PC-9 (cell line): ENCODE results near the gene GPR50. TPM values are rescaled to one million over a fixed set of nuclear protein-coding genes. Genes with fewer than 3 reads are reported as not detected.

Experiments used
- BruUV-seq: library from RNA; stranded (reverse); fragments of 400-500 nt; replicated peaks from 2 replicates; lab custom pipeline; 2021; lab: Mats Ljungman, UMichigan
- CTCF ChIA-PET: fragments of 300-600 bp; sonication (Branson Sonifier 250); formaldehyde crosslinking; loops from one replicate; lab custom pipeline; 2022; ENCODE audit warnings: antibody characterized with exemption; lab: Charles Lee
- POLR2A ChIA-PET: fragments of 300-600 bp; sonication (Branson Sonifier 250); formaldehyde crosslinking; loops from one replicate; lab custom pipeline; 2022; ENCODE audit warnings: antibody characterized with exemption; ENCODE audit not compliant: unreplicated experiment; lab: Charles Lee
- DNase-seq, 2 experiments: peaks; one replicate each; pipeline versions ENCODE4 v3.0.0 to v3.0.0-alpha.2; 2015 to 2022; ENCODE audit warnings: mixed read lengths in 1 of 2
- H2AFZ ChIP-seq: fragments of 200-600 bp; sonication (generic); 2 replicates; pipeline ENCODE4 v1.8.1; 2017; ENCODE audit warnings: antibody characterized with exemption
- H3F3A ChIP-seq: fragments of 200-600 bp; sonication (generic); 2 replicates; pipeline ENCODE4 v1.8.1; 2017; ENCODE audit warnings: antibody characterized with exemption, mild to moderate bottlenecking, low read depth; ENCODE audit not compliant: insufficient read depth
- H3K27ac ChIP-seq: fragments of 200-600 bp; sonication (generic); 2 replicates; pipeline ENCODE4 v1.6.1; 2016; ENCODE audit warnings: mixed run types
- H3K27me3 ChIP-seq: fragments of 200-600 bp; sonication (generic); 2 replicates; pipeline ENCODE4 v1.6.1; 2016; ENCODE audit warnings: low read depth, mixed run types; ENCODE audit not compliant: insufficient read depth
- H3K36me3 ChIP-seq: fragments of 200-600 bp; sonication (generic); 2 replicates; pipeline ENCODE4 v1.6.1; 2016; ENCODE audit warnings: low read depth, mixed run types
- H3K4me1 ChIP-seq: fragments of 200-600 bp; sonication (generic); replicated peaks from 2 replicates; pipeline ENCODE4 v1.6.1; 2016; ENCODE audit warnings: mixed run types; ENCODE audit not compliant: insufficient read depth
- H3K4me2 ChIP-seq: fragments of 200-600 bp; sonication (generic); 2 replicates; pipeline ENCODE4 v1.6.1; 2017; ENCODE audit warnings: mixed run types
- H3K4me3 ChIP-seq: fragments of 200-600 bp; sonication (generic); 2 replicates; pipeline ENCODE4 v1.6.1; 2016; ENCODE audit warnings: mixed run types
- H3K79me2 ChIP-seq: fragments of 200-600 bp; sonication (generic); 2 replicates; pipeline ENCODE4 v1.6.1; 2017; ENCODE audit warnings: low read depth, mixed run types
- H3K9me2 ChIP-seq: fragments of 200-600 bp; sonication (generic); 2 replicates; pipeline ENCODE4 v1.8.1; 2017; ENCODE audit warnings: mild to moderate bottlenecking; ENCODE audit not compliant: insufficient read depth
- H3K9me3 ChIP-seq: fragments of 200-600 bp; sonication (generic); 2 replicates; pipeline ENCODE4 v1.8.1; 2016; ENCODE audit warnings: low read depth; ENCODE audit not compliant: insufficient read depth
- H4K20me1 ChIP-seq: fragments of 200-600 bp; sonication (generic); 2 replicates; pipeline ENCODE4 v1.8.1; 2017; ENCODE audit not compliant: insufficient read depth
- EZH2 ChIP-seq: fragments of 200-600 bp; sonication (generic); IDR thresholded peaks from 2 replicates; pipeline ENCODE4 v1.8.0; 2017; ENCODE audit warnings: antibody characterized with exemption, low read depth
- intact Hi-C: fragments of 100-400 bp; cut with micrococcal nuclease; formaldehyde crosslinking; loops from one replicate; pipeline ENCODE4 v1.10.0; 2022; ENCODE audit not compliant: unreplicated experiment
- microRNA-seq: library from miRNA; unstranded; fragments of <30 nt; microRNA quantifications from one replicate; pipeline ENCODE4 v1.2.0, GENCODE V29; 2021; ENCODE audit warnings: borderline number of aligned reads, borderline replicate concordance
- total RNA-seq: library from RNA; stranded (reverse); gene quantifications from 2 replicates; pipeline ENCODE4 v1.2.3, GENCODE V29; 2021
- TF ChIP-seq, protein P1 (sequence below): fragments of 200-600 bp; sonication (generic); conservative IDR thresholded peaks from 2 replicates; pipeline ENCODE4 v1.6.1; 2017; ENCODE audit warnings: mixed run types, antibody characterized with exemption, mild to moderate bottlenecking, moderate library complexity

GPR50 gene
- total RNA-seq, 1 experiment from 2014 or later = not detected

DNA sequence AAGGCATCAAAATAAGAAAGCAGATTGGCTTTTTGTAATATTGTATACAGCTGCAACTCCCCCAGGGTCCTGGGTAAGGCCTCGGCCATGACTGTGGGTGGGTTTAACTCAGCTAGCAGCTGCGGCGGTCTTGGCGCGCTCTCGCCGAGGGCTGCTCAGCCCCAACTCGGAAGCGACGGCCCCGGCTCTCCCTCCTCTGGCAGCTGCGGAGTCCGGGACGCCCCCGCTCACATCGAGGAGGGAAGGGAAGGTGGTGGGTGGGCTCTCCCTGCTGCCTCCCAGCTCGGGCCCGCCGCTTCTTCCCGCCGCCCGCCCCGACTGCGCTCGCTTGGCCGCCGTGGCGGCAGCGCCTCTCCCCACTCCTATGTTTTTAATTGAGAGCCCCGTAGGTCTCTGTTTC is 51.2 kb downstream of the GPR50 start:
- no peak overlapping the region for H3K4me3 ChIP-seq
- no TSS peak for BruUV-seq
- ChIA-PET CTCF (no interaction called here), POLR2A (no interaction called here)
- peaks cover 85% of the 10 kb centered on the region for H3K27me3 ChIP-seq
- no peaks in the 10 kb centered on the region for H3K4me1 ChIP-seq
- H2AFZ ChIP-seq = no peak overlapping the region
- H3F3A ChIP-seq = no peaks in the 10 kb centered on the region
- no peaks in the 10 kb centered on the region for H3K9me2 ChIP-seq
- no peaks in the 10 kb centered on the region for H3K9me3 ChIP-seq
- no peaks in the 10 kb centered on the region for H4K20me1 ChIP-seq
- no peak overlapping the region for H3K27ac ChIP-seq
- intact Hi-C loops = no loop called here
- no peaks in the 10 kb centered on the region for H3K79me2 ChIP-seq
- H3K4me2 ChIP-seq = no peak overlapping the region
- no peaks in the 10 kb centered on the region for H3K36me3 ChIP-seq
- DNase-seq = no peak
- TF ChIP-seq, protein P1, sequence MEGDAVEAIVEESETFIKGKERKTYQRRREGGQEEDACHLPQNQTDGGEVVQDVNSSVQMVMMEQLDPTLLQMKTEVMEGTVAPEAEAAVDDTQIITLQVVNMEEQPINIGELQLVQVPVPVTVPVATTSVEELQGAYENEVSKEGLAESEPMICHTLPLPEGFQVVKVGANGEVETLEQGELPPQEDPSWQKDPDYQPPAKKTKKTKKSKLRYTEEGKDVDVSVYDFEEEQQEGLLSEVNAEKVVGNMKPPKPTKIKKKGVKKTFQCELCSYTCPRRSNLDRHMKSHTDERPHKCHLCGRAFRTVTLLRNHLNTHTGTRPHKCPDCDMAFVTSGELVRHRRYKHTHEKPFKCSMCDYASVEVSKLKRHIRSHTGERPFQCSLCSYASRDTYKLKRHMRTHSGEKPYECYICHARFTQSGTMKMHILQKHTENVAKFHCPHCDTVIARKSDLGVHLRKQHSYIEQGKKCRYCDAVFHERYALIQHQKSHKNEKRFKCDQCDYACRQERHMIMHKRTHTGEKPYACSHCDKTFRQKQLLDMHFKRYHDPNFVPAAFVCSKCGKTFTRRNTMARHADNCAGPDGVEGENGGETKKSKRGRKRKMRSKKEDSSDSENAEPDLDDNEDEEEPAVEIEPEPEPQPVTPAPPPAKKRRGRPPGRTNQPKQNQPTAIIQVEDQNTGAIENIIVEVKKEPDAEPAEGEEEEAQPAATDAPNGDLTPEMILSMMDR = no peak
- TF ChIP-seq EZH2 = no peak

DNA sequence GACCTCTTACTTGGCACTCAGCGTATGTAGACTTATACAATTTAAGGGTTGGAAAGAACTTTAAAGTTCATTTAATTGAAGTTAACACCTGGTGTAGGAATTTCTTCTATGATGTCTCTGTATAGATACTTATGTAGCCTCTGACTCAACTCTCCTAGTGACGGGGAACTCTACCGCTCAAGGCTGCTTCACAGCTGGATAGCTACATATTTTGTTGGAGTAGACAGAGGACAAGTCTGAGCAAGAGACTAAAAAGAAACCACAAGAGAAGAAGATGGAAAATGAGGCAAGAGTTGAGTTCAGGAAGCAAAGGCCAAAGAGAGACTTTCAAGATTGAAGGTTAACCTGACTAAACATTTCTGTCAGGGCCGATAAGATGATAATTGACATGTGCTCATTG is 52.6 kb downstream of the GPR50 start:
- TF ChIP-seq, protein P1 = no peak
- TF ChIP-seq EZH2 = no peak
- intact Hi-C loops = no loop called here
- Histone ChIP-seq H3K27me3 (peaks cover 91% of the 10 kb centered on the region), H3K9me3 (no peaks in the 10 kb centered on the region), H3K27ac (no peak overlapping the region), H3K36me3 (no peaks in the 10 kb centered on the region), H3K9me2 (no peaks in the 10 kb centered on the region), H3K4me3 (no peak overlapping the region), H3F3A (no peaks in the 10 kb centered on the region), H3K4me2 (no peak overlapping the region), H2AFZ (no peak overlapping the region), H3K79me2 (no peaks in the 10 kb centered on the region), H3K4me1 (no peaks in the 10 kb centered on the region), H4K20me1 (no peaks in the 10 kb centered on the region)
- no TSS peak for BruUV-seq
- no peak for DNase-seq
- ChIA-PET POLR2A (no interaction called here), CTCF (no interaction called here)

Small RNA genes within 50 kb of the gene (microRNA-seq; reads per million reads assigned to microRNA genes)
- gene MIR4330 = not detected

Other genes with a start within 250 kb of the GPR50 start
- gene HMGB3, start 193.2 kb upstream of the GPR50 start, total RNA-seq = 133 and 149 TPM in 2 replicates
- 36.8 and 58.4 TPM in 2 replicates for gene VMA21, start 220.6 kb downstream of the GPR50 start, total RNA-seq